Activated naive CD4-positive, alpha-beta T cell treated with anti-CD3 and anti-CD28 coated beads, Interleukin-2, amount 50 U/mL, for 24 hours (primary cell): Measurements from ENCODE around the gene POP4.

ENCODE experiments used
- H3K27ac Mint-ChIP-seq: one replicate; pipeline ENCODE4 v1.8.0; 2021; ENCODE audit warnings: mild to moderate bottlenecking, mixed read lengths
- H3K27me3 Mint-ChIP-seq: one replicate; pipeline ENCODE4 v1.8.0; 2021; ENCODE audit warnings: mixed read lengths
- H3K36me3 Mint-ChIP-seq: one replicate; pipeline ENCODE4 v1.8.0; 2021; ENCODE audit warnings: mixed read lengths
- H3K4me1 Mint-ChIP-seq: one replicate; pipeline ENCODE4 v1.8.0; 2021; ENCODE audit warnings: mixed read lengths
- H3K4me3 Mint-ChIP-seq: one replicate; pipeline ENCODE4 v1.8.0; 2021; ENCODE audit warnings: mild to moderate bottlenecking, mixed read lengths
- H3K9me3 Mint-ChIP-seq: one replicate; pipeline ENCODE4 v1.8.0; 2021; ENCODE audit warnings: mixed read lengths

The POP4 gene

GRCh38 chr19:29590278-29590677 lies 15.8 kb upstream of the POP4 start:
- Mint-ChIP-seq H3K36me3 (peaks cover 2% of the 10 kb centered on the region), H3K4me1 (peaks cover 14% of the 10 kb centered on the region), H3K27me3 (peaks cover 13% of the 10 kb centered on the region), H3K4me3 (no peak overlapping the region), H3K27ac (no peak overlapping the region), H3K9me3 (peaks cover 13% of the 10 kb centered on the region)

GRCh38 chr19:29591670-29592069 lies 14.4 kb upstream of the POP4 start:
- peaks cover 13% of the 10 kb centered on the region for H3K9me3 Mint-ChIP-seq
- H3K4me3 Mint-ChIP-seq, result no peak overlapping the region
- peaks cover 13% of the 10 kb centered on the region for H3K4me1 Mint-ChIP-seq
- H3K27ac Mint-ChIP-seq, result no peak overlapping the region
- H3K36me3 Mint-ChIP-seq, result peaks cover 2% of the 10 kb centered on the region
- H3K27me3 Mint-ChIP-seq, result peaks cover 10% of the 10 kb centered on the region

- peaks cover 13% of the 10 kb centered on the region for H3K27me3 Mint-ChIP-seq
- H3K4me3 Mint-ChIP-seq, result no peak overlapping the region
- H3K4me1 Mint-ChIP-seq, result peaks cover 3% of the 10 kb centered on the region
- peaks cover 2% of the 10 kb centered on the region for H3K36me3 Mint-ChIP-seq
- H3K9me3 Mint-ChIP-seq, result peaks cover 8% of the 10 kb centered on the region
- H3K27ac Mint-ChIP-seq, result no peak overlapping the region
Observed at GRCh38 chr19:29593869-29594268, 12.2 kb upstream of the POP4 start.

- H3K9me3 Mint-ChIP-seq, result no peaks in the 10 kb centered on the region
- peaks cover 8% of the 10 kb centered on the region for H3K27me3 Mint-ChIP-seq
- H3K27ac Mint-ChIP-seq, result no peak overlapping the region
- peaks cover 3% of the 10 kb centered on the region for H3K4me1 Mint-ChIP-seq
- H3K36me3 Mint-ChIP-seq, result no peaks in the 10 kb centered on the region
- no peak overlapping the region for H3K4me3 Mint-ChIP-seq
Observed at GRCh38 chr19:29596080-29596727, 9.9 kb upstream of the POP4 start.

- Mint-ChIP-seq H3K36me3 (no peaks in the 10 kb centered on the region), H3K4me1 (peaks cover 3% of the 10 kb centered on the region), H3K9me3 (no peaks in the 10 kb centered on the region), H3K27ac (no peak overlapping the region), H3K27me3 (peaks cover 4% of the 10 kb centered on the region), H3K4me3 (no peak overlapping the region)
Observed at GRCh38 chr19:29596885-29597525, 9.1 kb upstream of the POP4 start.

- Mint-ChIP-seq H3K36me3 (no peaks in the 10 kb centered on the region), H3K4me1 (peaks cover 3% of the 10 kb centered on the region), H3K27ac (no peak overlapping the region), H3K27me3 (peaks cover 4% of the 10 kb centered on the region), H3K9me3 (no peaks in the 10 kb centered on the region), H3K4me3 (no peak overlapping the region)
Observed at GRCh38 chr19:29598036-29598435, 8.0 kb upstream of the POP4 start.

- H3K4me1 Mint-ChIP-seq, result peaks cover 3% of the 10 kb centered on the region
- H3K27ac Mint-ChIP-seq, result no peak overlapping the region
- H3K4me3 Mint-ChIP-seq, result no peak overlapping the region
- no peaks in the 10 kb centered on the region for H3K36me3 Mint-ChIP-seq
- no peaks in the 10 kb centered on the region for H3K9me3 Mint-ChIP-seq
- H3K27me3 Mint-ChIP-seq, result peaks cover 4% of the 10 kb centered on the region
Observed at GRCh38 chr19:29598496-29598895, 7.6 kb upstream of the POP4 start.

GRCh38 chr19:29603308-29603707 lies 2.8 kb upstream of the POP4 start:
- H3K27ac Mint-ChIP-seq, result peak overlapping the region; percentile 60
- no peaks in the 10 kb centered on the region for H3K36me3 Mint-ChIP-seq
- no peaks in the 10 kb centered on the region for H3K27me3 Mint-ChIP-seq
- no peaks in the 10 kb centered on the region for H3K9me3 Mint-ChIP-seq
- peaks cover 8% of the 10 kb centered on the region for H3K4me1 Mint-ChIP-seq
- no peak overlapping the region for H3K4me3 Mint-ChIP-seq

- peaks cover 6% of the 10 kb centered on the region for H3K36me3 Mint-ChIP-seq
- H3K4me1 Mint-ChIP-seq, result peaks cover 21% of the 10 kb centered on the region
- H3K27ac Mint-ChIP-seq, result peak overlapping the region; percentile 98
- no peaks in the 10 kb centered on the region for H3K27me3 Mint-ChIP-seq
- H3K4me3 Mint-ChIP-seq, result peak overlapping the region; percentile 96
- no peaks in the 10 kb centered on the region for H3K9me3 Mint-ChIP-seq
Observed at GRCh38 chr19:29606420-29606747, 301 bp downstream of the POP4 start.

GRCh38 chr19:29609636-29610035 lies 3.6 kb downstream of the POP4 start:
- H3K9me3 Mint-ChIP-seq, result no peaks in the 10 kb centered on the region

GRCh38 chr19:29610213-29610573 lies 4.1 kb downstream of the POP4 start:
- H3K36me3 Mint-ChIP-seq, result peaks cover 14% of the 10 kb centered on the region
- no peak overlapping the region for H3K4me3 Mint-ChIP-seq
- peaks cover 26% of the 10 kb centered on the region for H3K4me1 Mint-ChIP-seq
- no peak overlapping the region for H3K27ac Mint-ChIP-seq
- H3K9me3 Mint-ChIP-seq, result no peaks in the 10 kb centered on the region
- H3K27me3 Mint-ChIP-seq, result no peaks in the 10 kb centered on the region

More at GRCh38 chr19:29609636-29610035, 3.6 kb downstream of the POP4 start:
- H3K4me1 Mint-ChIP-seq, result peaks cover 26% of the 10 kb centered on the region
- H3K27ac Mint-ChIP-seq, result no peak overlapping the region
- H3K4me3 Mint-ChIP-seq, result no peak overlapping the region
- H3K27me3 Mint-ChIP-seq, result no peaks in the 10 kb centered on the region
- peaks cover 12% of the 10 kb centered on the region for H3K36me3 Mint-ChIP-seq

- Mint-ChIP-seq H3K27me3 (no peaks in the 10 kb centered on the region), H3K4me1 (peaks cover 26% of the 10 kb centered on the region), H3K36me3 (peaks cover 14% of the 10 kb centered on the region), H3K9me3 (no peaks in the 10 kb centered on the region), H3K27ac (peak overlapping the region; percentile 35), H3K4me3 (peak overlapping the region; percentile 7)
Observed at GRCh38 chr19:29610574-29611271, 4.6 kb downstream of the POP4 start.

GRCh38 chr19:29612121-29612520 lies 6.0 kb downstream of the POP4 start:
- Mint-ChIP-seq H3K4me3 (no peak overlapping the region), H3K4me1 (peaks cover 20% of the 10 kb centered on the region), H3K27ac (no peak overlapping the region), H3K27me3 (no peaks in the 10 kb centered on the region), H3K36me3 (peaks cover 14% of the 10 kb centered on the region), H3K9me3 (no peaks in the 10 kb centered on the region)

GRCh38 chr19:29612801-29613595 lies 6.9 kb downstream of the POP4 start:
- Mint-ChIP-seq H3K36me3 (peaks cover 14% of the 10 kb centered on the region), H3K27me3 (no peaks in the 10 kb centered on the region), H3K9me3 (no peaks in the 10 kb centered on the region), H3K27ac (no peak overlapping the region), H3K4me3 (no peak overlapping the region), H3K4me1 (peaks cover 18% of the 10 kb centered on the region)

GRCh38 chr19:29614046-29614445 lies 8.0 kb downstream of the POP4 start:
- H3K27me3 Mint-ChIP-seq, result no peaks in the 10 kb centered on the region
- H3K4me1 Mint-ChIP-seq, result peaks cover 12% of the 10 kb centered on the region
- no peaks in the 10 kb centered on the region for H3K9me3 Mint-ChIP-seq
- H3K27ac Mint-ChIP-seq, result no peak overlapping the region
- H3K36me3 Mint-ChIP-seq, result peaks cover 10% of the 10 kb centered on the region
- H3K4me3 Mint-ChIP-seq, result no peak overlapping the region

GRCh38 chr19:29614780-29615179 lies 8.7 kb downstream of the POP4 start:
- Mint-ChIP-seq H3K4me1 (peaks cover 12% of the 10 kb centered on the region), H3K27me3 (no peaks in the 10 kb centered on the region), H3K36me3 (peaks cover 10% of the 10 kb centered on the region), H3K27ac (no peak overlapping the region), H3K9me3 (no peaks in the 10 kb centered on the region), H3K4me3 (no peak overlapping the region)
